ENCODE results near the gene NPR1. TPM values are rescaled to one million over a fixed set of nuclear protein-coding genes. Genes with fewer than 3 reads are reported as not detected.

NPR1 gene
- total RNA-seq, 1 donor from 2014 or later = 187 TPM

- Histone ChIP-seq H3K4me3 (no peak overlapping the region), H3K27ac (no peak overlapping the region), H3K4me1 (peaks cover 5 to 12% of the 10 kb centered on the region in 2 donors), H3K36me3 (peaks cover 0 to 1% of the 10 kb centered on the region in 2 donors), H3K9me3 (no peaks in the 10 kb centered on the region), H3K27me3 (no peaks in the 10 kb centered on the region)
- no peak for TF ChIP-seq CTCF (IDR thresholded peaks at IDR 0.05)
- no peak for DNase-seq (ENCODE audit: low spot score in 2 of 2)
- intact Hi-C loops (cut with DNase I) = no loop called here
Observed at GRCh38 chr1:153651771-153652170, 26.7 kb upstream of the NPR1 start.

- no peaks in the 10 kb centered on the region for H3K9me3 ChIP-seq
- no peak overlapping the region for H3K4me3 ChIP-seq
- intact Hi-C loops (cut with DNase I) = no loop called here
- no peaks in the 10 kb centered on the region for H3K36me3 ChIP-seq
- peak overlapping the region; percentile 51 to 53 for H3K27ac ChIP-seq
- no peaks in the 10 kb centered on the region for H3K27me3 ChIP-seq
- DNase-seq (ENCODE audit: low spot score in 2 of 2) = no peak
- H3K4me1 ChIP-seq = peaks cover 5 to 14% of the 10 kb centered on the region in 2 donors
- TF ChIP-seq CTCF (IDR thresholded peaks at IDR 0.05) = no peak
Observed at GRCh38 chr1:153652805-153653500, 25.5 kb upstream of the NPR1 start.

GRCh38 chr1:153655333-153655732, 23.2 kb upstream of the NPR1 start:
- no peaks in the 10 kb centered on the region for H3K27me3 ChIP-seq
- no peak overlapping the region for H3K4me3 ChIP-seq
- no peak overlapping the region for H3K27ac ChIP-seq
- intact Hi-C loops (cut with DNase I) = no loop called here
- no peak for TF ChIP-seq CTCF (IDR thresholded peaks at IDR 0.05)
- H3K36me3 ChIP-seq = no peaks in the 10 kb centered on the region
- H3K4me1 ChIP-seq = peaks cover 0 to 9% of the 10 kb centered on the region in 2 donors
- H3K9me3 ChIP-seq = no peaks in the 10 kb centered on the region
- no peak for DNase-seq (ENCODE audit: low spot score in 2 of 2)

GRCh38 chr1:153658400-153659174, 19.9 kb upstream of the NPR1 start, which contains the start of gene SNAPIN:
Gene SNAPIN, plus strand, starts transcription at chr1:153658703. Its CDS starts 41 bp downstream, at chr1:153658744.
- H3K36me3 ChIP-seq = peaks cover 29 to 31% of the 10 kb centered on the region in 2 donors
- H3K4me1 ChIP-seq = peaks cover 0 to 7% of the 10 kb centered on the region in 2 donors
- intact Hi-C loops (cut with DNase I) = no loop called here
- H3K9me3 ChIP-seq = no peaks in the 10 kb centered on the region
- H3K27ac ChIP-seq = peak within 1 kb of the TSS; percentile 93 to 94
- H3K4me3 ChIP-seq = peak within 1 kb of the TSS; percentile 73 to 91
- no peaks in the 10 kb centered on the region for H3K27me3 ChIP-seq
- peak in 1 of 3 experiments; percentile 22 for TF ChIP-seq CTCF (IDR thresholded peaks at IDR 0.05)
- DNase-seq (ENCODE audit: low spot score in 2 of 2) = peak; percentile 73 to 96

- H3K9me3 ChIP-seq = no peaks in the 10 kb centered on the region
- intact Hi-C loops (cut with DNase I) = no loop called here
- H3K27me3 ChIP-seq = no peaks in the 10 kb centered on the region
- H3K4me3 ChIP-seq = peak overlapping the region; percentile 73 to 91
- no peak for DNase-seq (ENCODE audit: low spot score in 2 of 2)
- peaks cover 35% of the 10 kb centered on the region in 2 donors for H3K36me3 ChIP-seq
- TF ChIP-seq CTCF (IDR thresholded peaks at IDR 0.05) = no peak
- H3K4me1 ChIP-seq = peaks cover 0 to 7% of the 10 kb centered on the region in 2 donors
- peak overlapping the region; percentile 93 to 94 for H3K27ac ChIP-seq
Observed at GRCh38 chr1:153659175-153659534, 19.3 kb upstream of the NPR1 start.
